HepG2 (cell line): ENCODE data around the gene PEAK1. TPM values are rescaled to one million over a fixed set of nuclear protein-coding genes. Genes with fewer than 3 reads are reported as not detected.

Source experiments
- ATAC-seq: fragments of 200-7000 bp; cut with Tn5 transposase; 3 replicates; pipeline ENCODE4 v1.9.1; 2020; ENCODE audit warnings: mild to moderate bottlenecking, moderate library complexity
- BruUV-seq: library from RNA; stranded (reverse); fragments of 400-500 nt; replicated peaks from 2 replicates; lab custom pipeline; 2021; lab: Mats Ljungman, UMichigan
- CTCF ChIA-PET: fragments of 300-600 bp; formaldehyde crosslinking; extraction: SDS; loops from one replicate; lab custom pipeline; 2021; ENCODE audit warnings: low total read pairs, inconsistent platforms, low intra/inter-chr PET ratio; lab: Yijun Ruan, JAX
- POLR2A ChIA-PET: fragments of 350-600 bp; sonication (Branson Sonifier 250); formaldehyde crosslinking; loops from one replicate; lab custom pipeline; 2020; ENCODE audit warnings: antibody characterized with exemption, inconsistent platforms; lab: Yijun Ruan, JAX
- DNase-seq: peaks from one replicate; pipeline ENCODE4 v3.0.0-alpha.2; 2015; ENCODE audit warnings: low spot score
- FAIRE-seq: peaks from 3 replicates; lab custom pipeline; 2011; peaks lifted over from hg19 to GRCh38; lab: Jason Lieb, UNC
- H2AFZ ChIP-seq: one replicate; pipeline ENCODE4 v1.6.1; 2011; ENCODE audit warnings: low read length, inconsistent platforms
- H3K27ac ChIP-seq: fragments of 300-600 bp; 3 replicates; pipeline ENCODE4 v1.8.0; 2011; ENCODE audit warnings: mixed run types, mild to moderate bottlenecking, mixed read lengths, low read length, inconsistent platforms; ENCODE audit not compliant: insufficient read depth; ENCODE audit errors: extremely low read length
- H3K27me3 ChIP-seq, 2 experiments: fragments of 200-600 bp in 1 of 2; 2 replicates in 1 of 2; 3 replicates in 1 of 2; pipeline versions ENCODE4 v1.6.0 to v1.8.0; 2011; ENCODE audit warnings: low read length in 2 of 2, mild to moderate bottlenecking in 2 of 2, moderate library complexity in 2 of 2, inconsistent platforms in 1 of 2; ENCODE audit not compliant: insufficient read depth in 2 of 2, control insufficient read depth in 1 of 2
- H3K36me3 ChIP-seq, 2 experiments: fragments of 200-600 bp in 1 of 2; replicated peaks in 1 of 2; 2 replicates in 1 of 2; 3 replicates in 1 of 2; pipeline versions ENCODE4 v1.5.1 to v1.8.0; 2011; ENCODE audit warnings: low read length in 2 of 2, inconsistent platforms in 1 of 2; ENCODE audit not compliant: insufficient read depth in 2 of 2, control insufficient read depth in 1 of 2
- H3K4me1 ChIP-seq: 2 replicates; pipeline ENCODE4 v1.5.1; 2012; ENCODE audit warnings: low read length, inconsistent platforms; ENCODE audit not compliant: insufficient read depth
- H3K4me2 ChIP-seq: 2 replicates; pipeline ENCODE4 v1.6.0; 2011; ENCODE audit warnings: low read depth, low read length, inconsistent platforms
- H3K4me3 ChIP-seq, 3 experiments: fragments of 200-600 bp in 1 of 3; sonication (generic), shearing (Covaris generic) in 1 of 3; replicated peaks in 1 of 3; 2 replicates each; pipeline ENCODE4 v1.5.1; 2011 to 2016; ENCODE audit warnings: low read length in 3 of 3, inconsistent platforms in 2 of 3, low read depth in 2 of 3, mild to moderate bottlenecking in 2 of 3, control low read depth in 1 of 3, mixed read lengths in 1 of 3; ENCODE audit not compliant: insufficient read depth in 1 of 3
- H3K79me2 ChIP-seq: one replicate; pipeline ENCODE4 v1.6.1; 2011; ENCODE audit warnings: low read length, inconsistent platforms; ENCODE audit not compliant: insufficient read depth
- H3K9ac ChIP-seq: 2 replicates; pipeline ENCODE4 v1.6.0; 2011; ENCODE audit warnings: mild to moderate bottlenecking, low read depth, low read length, inconsistent platforms; ENCODE audit not compliant: insufficient read depth
- H3K9me3 ChIP-seq: 2 replicates; pipeline ENCODE4 v1.5.1; 2012; ENCODE audit warnings: mild to moderate bottlenecking, low read length
- H4K20me1 ChIP-seq: 2 replicates; pipeline ENCODE4 v1.6.0; 2011; ENCODE audit warnings: inconsistent platforms, mild to moderate bottlenecking, low read length, moderate library complexity; ENCODE audit not compliant: insufficient read depth
- AGO2 ChIP-seq: fragments of 200-400 bp; formaldehyde crosslinking; optimal IDR thresholded peaks from 2 replicates; pipeline ENCODE3; 2017; ENCODE audit warnings: mild to moderate bottlenecking, low read depth, low read length, moderate library complexity
- CAMTA2 ChIP-seq: sonication (generic); formaldehyde crosslinking; IDR thresholded peaks from 2 replicates; pipeline ENCODE4 v1.4.0; 2020; ENCODE audit warnings: mild to moderate bottlenecking, missing genetic modification reagents, borderline replicate concordance
- HMG20B ChIP-seq: conservative IDR thresholded peaks from 2 replicates; pipeline ENCODE4 v1.6.1; 2016; ENCODE audit warnings: missing genetic modification reagents, missing compliant biosample characterization
- KLF6 ChIP-seq: IDR thresholded peaks from 2 replicates; pipeline ENCODE4 v1.8.0; 2016; ENCODE audit warnings: missing biosample characterization, missing genetic modification reagents
- NR3C1 ChIP-seq: sonication (generic); formaldehyde crosslinking; IDR thresholded peaks from 2 replicates; pipeline ENCODE4 v1.4.0; 2020; ENCODE audit warnings: missing genetic modification reagents
- ONECUT2 ChIP-seq: sonication (generic); formaldehyde crosslinking; IDR thresholded peaks from 2 replicates; pipeline ENCODE4 v1.4.0; 2020; ENCODE audit warnings: missing genetic modification reagents
- PAWR ChIP-seq: sonication (generic); formaldehyde crosslinking; IDR thresholded peaks from 2 replicates; pipeline ENCODE4 v1.4.0; 2020; ENCODE audit warnings: missing genetic modification reagents, mild to moderate bottlenecking, borderline replicate concordance
- TOE1 ChIP-seq: sonication (generic); formaldehyde crosslinking; IDR thresholded peaks from 2 replicates; pipeline ENCODE4 v1.4.0; 2020; ENCODE audit warnings: mild to moderate bottlenecking, missing genetic modification reagents
- ZC3H4 ChIP-seq: sonication (generic); formaldehyde crosslinking; IDR thresholded peaks from 2 replicates; pipeline ENCODE4 v1.4.0; 2020; ENCODE audit warnings: missing genetic modification reagents, borderline replicate concordance
- ZIK1 ChIP-seq: sonication (generic); formaldehyde crosslinking; IDR thresholded peaks from 2 replicates; pipeline ENCODE4 v1.5.0; 2020; ENCODE audit warnings: mild to moderate bottlenecking, low read depth, missing genetic modification reagents, borderline replicate concordance
- ZNF136 ChIP-seq: sonication (generic); formaldehyde crosslinking; IDR thresholded peaks from 2 replicates; pipeline ENCODE4 v1.8.1; 2022; ENCODE audit warnings: low read depth, mild to moderate bottlenecking, moderate library complexity, missing genetic modification reagents
- ZNF256 ChIP-seq: sonication (generic); formaldehyde crosslinking; conservative IDR thresholded peaks from 2 replicates; pipeline ENCODE4 v1.4.0; 2020; ENCODE audit warnings: missing genetic modification reagents
- ZNF33B ChIP-seq: sonication (generic); formaldehyde crosslinking; IDR thresholded peaks from 2 replicates; pipeline ENCODE4 v1.5.1; 2020; ENCODE audit warnings: mild to moderate bottlenecking, missing genetic modification reagents
- ZNF367 ChIP-seq: sonication (generic); formaldehyde crosslinking; IDR thresholded peaks from 2 replicates; pipeline ENCODE4 v1.4.0; 2020; ENCODE audit warnings: missing genetic modification reagents, borderline replicate concordance
- ZSCAN31 ChIP-seq: sonication (generic); formaldehyde crosslinking; IDR thresholded peaks from 2 replicates; pipeline ENCODE4 v1.5.0; 2020; ENCODE audit warnings: low read depth, mild to moderate bottlenecking, missing genetic modification reagents
- WGBS: methylation state at CpG from one replicate; pipeline ENCODE4 v1.1.6; 2017; ENCODE audit warnings: low lambda C conversion rate; 5-methylcytosine and 5-hydroxymethylcytosine counted together
- in situ Hi-C: cut with HindIII; loops from 2 replicates; pipeline ENCODE4 v1.10.0; 2017; ENCODE audit warnings: low pct_unique_long_range_greater_than_20kb; ENCODE audit not compliant: extremely low pct_ligation_motif_present
- intact Hi-C: fragments of 100-400 bp; cut with micrococcal nuclease; formaldehyde crosslinking; loops from one replicate; pipeline ENCODE4 v1.10.0; 2022; ENCODE audit not compliant: unreplicated experiment
- polyA plus RNA-seq, 8 experiments: library from polyadenylated mRNA; depleted of rRNA in 3 of 8; stranded (reverse) in 7 of 8; unstranded in 1 of 8; fragments of >200 nt; fragmentation: Illumina TruSeq in 4 of 8; extraction: Trizol in 4 of 8; gene quantifications; 2 replicates each; pipeline versions ENCODE4 v1.2.1 to v1.2.3, GENCODE V29; 2011 to 2016; ENCODE audit warnings: low read depth in 4 of 8, missing spikeins in 1 of 8, mixed read lengths in 1 of 8; ENCODE audit not compliant: insufficient read depth in 1 of 8
- total RNA-seq, 5 experiments: library from RNA; depleted of rRNA; stranded (reverse); fragments of >200 nt; fragmentation: Illumina TruSeq; extraction: Trizol; gene quantifications; 2 replicates each; pipeline ENCODE4 v1.2.3, GENCODE V29; 2016; ENCODE audit warnings: low read depth in 1 of 5
- TF ChIP-seq, protein P1 (sequence below): conservative IDR thresholded peaks from 2 replicates; pipeline ENCODE4 v1.6.1; 2018; ENCODE audit warnings: missing genetic modification reagents

Gene PEAK1
- total and polyA plus RNA-seq, 2 of the 13 experiments (the other 11 are each of a cell fraction or from before 2014, with no cell fraction given) = 6.0 to 6.6 TPM

- ChIA-PET POLR2A (no interaction called here), CTCF (no interaction called here)
- FAIRE-seq (no peak), DNase-seq (no peak), ATAC-seq (no peak)
- intact Hi-C loops (no loop called here), in situ Hi-C loops (no loop called here)
- H3K4me3 ChIP-seq = no peak overlapping the region
- BruUV-seq = no TSS peak
- no peak overlapping the region for H3K27ac ChIP-seq
- H3K36me3 ChIP-seq = no peaks in the 10 kb centered on the region
- H3K4me1 ChIP-seq = peaks cover 37% of the 10 kb centered on the region
- H3K79me2 ChIP-seq = peaks cover 79% of the 10 kb centered on the region
- no peaks in the 10 kb centered on the region for H3K9me3 ChIP-seq
- H3K9ac ChIP-seq = no peak overlapping the region
- no peak overlapping the region for H3K4me2 ChIP-seq
- H4K20me1 ChIP-seq = peaks cover 9% of the 10 kb centered on the region; the same call in 1 of the 2 replicates
- H3K27me3 ChIP-seq = no peaks in the 10 kb centered on the region; a peak in 2 of 5 replicates
- WGBS = 86% methylated on average over 4 of the region's 4 CpGs
- TF ChIP-seq NR3C1 (no peak), HMG20B (CRISPR knock-in tag) (no peak), PAWR (CRISPR knock-in tag) (no peak), ZNF33B (CRISPR knock-in tag) (no peak), ZC3H4 (CRISPR knock-in tag) (no peak), ZNF367 (CRISPR knock-in tag) (no peak), ZSCAN31 (no peak), ZNF136 (CRISPR knock-in tag) (no peak), CAMTA2 (CRISPR knock-in tag) (no peak), KLF6 (CRISPR knock-in tag) (no peak), ZIK1 (CRISPR knock-in tag) (no peak), AGO2 (no peak), ZNF256 (CRISPR knock-in tag) (no peak), ONECUT2 (CRISPR knock-in tag) (no peak), TOE1 (CRISPR knock-in tag) (no peak)
- TF ChIP-seq, protein P1, sequence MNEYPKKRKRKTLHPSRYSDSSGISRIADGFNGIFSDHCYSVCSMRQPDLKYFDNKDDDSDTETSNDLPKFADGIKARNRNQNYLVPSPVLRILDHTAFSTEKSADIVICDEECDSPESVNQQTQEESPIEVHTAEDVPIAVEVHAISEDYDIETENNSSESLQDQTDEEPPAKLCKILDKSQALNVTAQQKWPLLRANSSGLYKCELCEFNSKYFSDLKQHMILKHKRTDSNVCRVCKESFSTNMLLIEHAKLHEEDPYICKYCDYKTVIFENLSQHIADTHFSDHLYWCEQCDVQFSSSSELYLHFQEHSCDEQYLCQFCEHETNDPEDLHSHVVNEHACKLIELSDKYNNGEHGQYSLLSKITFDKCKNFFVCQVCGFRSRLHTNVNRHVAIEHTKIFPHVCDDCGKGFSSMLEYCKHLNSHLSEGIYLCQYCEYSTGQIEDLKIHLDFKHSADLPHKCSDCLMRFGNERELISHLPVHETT (CRISPR knock-in tag) = no peak
- no peak overlapping the region for H2AFZ ChIP-seq
Measured at GRCh38 chr15:77415450-77416147, 4.3 kb downstream of the PEAK1 start.
